Neural cell (in vitro differentiated cells): ENCODE results near the gene UNK.

ENCODE experiments used
- CTCF ChIP-seq: fragments of 450-650 bp; IDR thresholded peaks from 2 replicates; pipeline ENCODE4 v1.5.1; 2014; ENCODE audit warnings: antibody characterized with exemption, mild to moderate bottlenecking, moderate library complexity; ENCODE audit not compliant: poor library complexity, severe bottlenecking
- EP300 ChIP-seq: fragments of 450-650 bp; conservative IDR thresholded peaks from 2 replicates; pipeline ENCODE4 v1.6.1; 2014; ENCODE audit warnings: antibody characterized with exemption, mild to moderate bottlenecking, moderate library complexity; ENCODE audit not compliant: poor library complexity, severe bottlenecking
- EZH2 ChIP-seq: fragments of 200-600, 300-800 bp; shearing (Covaris generic), sonication (generic); IDR thresholded peaks from 2 replicates; pipeline ENCODE4 v1.6.1; 2014; ENCODE audit warnings: antibody characterized with exemption, low read length, borderline replicate concordance, mild to moderate bottlenecking; ENCODE audit not compliant: insufficient read depth, poor library complexity, severe bottlenecking
- MXI1 ChIP-seq: fragments of 450-650 bp; conservative IDR thresholded peaks from 2 replicates; pipeline ENCODE4 v1.6.1; 2014; ENCODE audit warnings: antibody characterized with exemption, mild to moderate bottlenecking; ENCODE audit not compliant: poor library complexity, severe bottlenecking
- REST ChIP-seq: IDR thresholded peaks from 2 replicates; pipeline ENCODE4 v1.6.1; 2012; ENCODE audit warnings: borderline replicate concordance
- SMC3 ChIP-seq: fragments of 450-650 bp; conservative IDR thresholded peaks from 2 replicates; pipeline ENCODE4 v1.6.1; 2014; ENCODE audit warnings: antibody characterized with exemption, mild to moderate bottlenecking, moderate library complexity; ENCODE audit not compliant: poor library complexity
- TAF1 ChIP-seq: IDR thresholded peaks from 2 replicates; pipeline ENCODE4 v1.6.1; 2012; ENCODE audit warnings: low read depth

GRCh38 chr17:75739174-75739573 is 45.4 kb upstream of the UNK start:
- TF ChIP-seq TAF1 (no peak), CTCF (no peak), SMC3 (no peak), EZH2 (no peak), MXI1 (no peak), REST (no peak), EP300 (no peak)
